ENCODE results near the gene TIMP4. TPM values are rescaled to one million over a fixed set of nuclear protein-coding genes. Genes with fewer than 3 reads are reported as not detected.

TIMP4 gene
- total RNA-seq, 1 experiment from 2014 or later: 8.4 TPM

- no peak overlapping the region for H3K4me2 ChIP-seq (ENCODE audit: insufficient read depth, insufficient read length, low read length)
- no peaks in the 10 kb centered on the region for H4K20me1 ChIP-seq (ENCODE audit: control insufficient read depth, insufficient read depth, insufficient read length)
- H4K8ac ChIP-seq (replicated peaks; ENCODE audit: insufficient read length, low read depth, low read length): no peak overlapping the region
- H2BK15ac ChIP-seq (ENCODE audit: low read depth, low read length): no peak overlapping the region
- H4K5ac ChIP-seq (ENCODE audit: insufficient read length, low read depth, low read length): no peak overlapping the region
- no peak overlapping the region for H3K9ac ChIP-seq (ENCODE audit: extremely low read depth, insufficient read length, low read length)
- no peak overlapping the region for H3K56ac ChIP-seq (ENCODE audit: insufficient read length, low read depth, low read length)
- no peaks in the 10 kb centered on the region; a peak in 3 of 7 replicates for H3K36me3 Mint-ChIP-seq (ENCODE audit: insufficient read depth in 1 of 3, low read depth in 3 of 3)
- no peaks in the 10 kb centered on the region; a peak in 1 of 5 replicates for H3K9me3 Mint-ChIP-seq
- no peak overlapping the region for H3K27ac ChIP-seq (ENCODE audit: insufficient read length, low read depth, low read length)
- peaks cover 2 to 4% of the 10 kb centered on the region in 2 experiments; a peak in 1 of 4 replicates for H3K4me1 Mint-ChIP-seq
- no peak overlapping the region for H2BK120ac ChIP-seq (ENCODE audit: low read depth, low read length, poor library complexity, severe bottlenecking)
- H3K79me1 ChIP-seq (ENCODE audit: insufficient read depth, low read depth, low read length, poor library complexity, severe bottlenecking): no peaks in the 10 kb centered on the region
- no peak overlapping the region for H3K4me3 Mint-ChIP-seq
- H3K27ac Mint-ChIP-seq: no peak overlapping the region
- no CpG with 5 or more reads among the region's 8 CpGs for WGBS (ENCODE audit: extremely low coverage, insufficient read length, low lambda C conversion rate)
- no peaks in the 10 kb centered on the region for H3K27me3 Mint-ChIP-seq (ENCODE audit: low read depth)
- no peak overlapping the region for H2BK5ac ChIP-seq (ENCODE audit: insufficient read length, low read length)
- TF ChIP-seq CTCF (conservative IDR thresholded peaks at IDR 0.05): no peak
- H3K27me3 ChIP-seq (ENCODE audit: insufficient read depth, low read length): no peaks in the 10 kb centered on the region
- H3K23me2 ChIP-seq (ENCODE audit: insufficient read length, low read depth, low read length, poor library complexity, severe bottlenecking): no peaks in the 10 kb centered on the region
- H2BK20ac ChIP-seq (ENCODE audit: low read depth, low read length, poor library complexity, severe bottlenecking): no peak overlapping the region
- H3K18ac ChIP-seq (ENCODE audit: insufficient read length, low read depth, low read length): no peak overlapping the region
- H3K9me3 ChIP-seq (ENCODE audit: control insufficient read depth, low read depth, low read length): no peaks in the 10 kb centered on the region
- no peak overlapping the region; the same call in 1 of the 2 replicates for H3K14ac ChIP-seq (ENCODE audit: insufficient read depth, low read length)
- H3K23ac ChIP-seq (ENCODE audit: insufficient read length, low read depth, low read length): no peak overlapping the region
- no peaks in the 10 kb centered on the region for H3K4me1 ChIP-seq (ENCODE audit: insufficient read depth, low read length)
- no peak overlapping the region for H3T11ph ChIP-seq (ENCODE audit: low read length)
- no peaks in the 10 kb centered on the region for H3K79me2 ChIP-seq (ENCODE audit: insufficient read depth, low read length)
- DNase-seq: no peak
- H2AK5ac ChIP-seq (ENCODE audit: insufficient read length, low read length): no peak overlapping the region
- no peak overlapping the region for H2AFZ ChIP-seq (ENCODE audit: low read length)
- no peak overlapping the region for H3K4ac ChIP-seq (ENCODE audit: low read depth, low read length)
- H2BK12ac ChIP-seq (ENCODE audit: insufficient read length, low read depth, low read length): no peak overlapping the region
- no peak overlapping the region for H4K91ac ChIP-seq (ENCODE audit: insufficient read length, low read depth, low read length)
Observed at GRCh38 chr3:12186515-12187286, 28.0 kb upstream of the TIMP4 start.
